ENCODE data around the gene KCNE3. TPM values are rescaled to one million over a fixed set of nuclear protein-coding genes. Genes with fewer than 3 reads are reported as not detected.

Gene KCNE3
- total and polyA plus RNA-seq, 9 of the 15 experiments (the other 6 are each of a cell fraction or from before 2014, with no cell fraction given) = 1.6 to 8.7 (median 6.2) TPM

DNA sequence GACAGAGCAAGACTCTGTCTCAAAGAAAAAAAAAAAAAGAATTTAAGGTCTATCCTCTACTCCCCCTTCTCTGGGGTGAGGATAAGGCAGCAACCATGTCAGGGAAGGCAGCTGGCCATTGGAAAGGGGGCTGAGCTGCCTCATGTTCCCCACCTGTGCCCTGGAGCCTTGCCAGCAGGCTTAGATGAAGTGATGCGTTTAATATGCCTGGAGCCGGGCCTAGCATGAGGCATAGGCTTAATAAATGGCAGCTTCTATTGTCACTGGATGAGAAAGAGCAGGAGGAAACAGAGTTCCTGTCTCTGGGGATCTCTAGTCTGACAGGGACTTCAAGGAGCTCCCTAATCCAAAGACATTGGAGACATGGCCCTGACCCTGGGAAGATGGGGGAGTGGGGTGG, 3.2 kb upstream of the KCNE3 start:
- ChIA-PET POLR2A (interaction anchor here (0.7 to 2.9 kb wide), 4 partner anchors 8 to 1086 kb away, joined by 4 to 8 read pairs (median 5); no protein-coding TSS in a partner anchor), CTCF (ENCODE audit: low intra/inter-chr PET ratio) (no interaction called here)
- Histone ChIP-seq H3K4me1 (replicated peaks in 1 of 2; ENCODE audit: control insufficient read depth in 2 of 2, insufficient read depth in 2 of 2, low read length in 2 of 2) (peaks cover 16 to 24% of the 10 kb centered on the region in 2 experiments), H3K36me3 (ENCODE audit: control insufficient read depth, insufficient read depth, low read length) (no peaks in the 10 kb centered on the region), H3K79me2 (ENCODE audit: control insufficient read depth, insufficient read depth, low read length) (no peaks in the 10 kb centered on the region), H3K4me2 (ENCODE audit: insufficient read depth, low read length) (no peak overlapping the region), H2AFZ (ENCODE audit: low read depth, low read length) (no peak overlapping the region), H3K4me3 (no peak overlapping the region), H3K27me3 (ENCODE audit: control insufficient read depth in 2 of 2, insufficient read depth in 2 of 2, low read length in 2 of 2) (no peaks in the 10 kb centered on the region; a peak in 1 of 5 replicates), H3K9ac (ENCODE audit: insufficient read depth in 1 of 2, low read depth in 2 of 2, low read length in 2 of 2) (no peak overlapping the region; a peak in 1 of 4 replicates), H3K9me3 (replicated peaks; ENCODE audit: control insufficient read depth, insufficient read depth, low read depth, low read length) (no peaks in the 10 kb centered on the region), H4K20me1 (replicated peaks; ENCODE audit: control insufficient read depth, insufficient read depth, low read length) (no peaks in the 10 kb centered on the region), H3K9me1 (ENCODE audit: control insufficient read depth, insufficient read depth, low read length) (no peaks in the 10 kb centered on the region), H3K27ac (ENCODE audit: extremely low read depth, low read depth, low read length) (no peak overlapping the region)
- WGBS (ENCODE audit: insufficient coverage, low coverage, missing lambda C conversion rate) = 38% methylated on average over 2 of the region's 2 CpGs
- DNase-seq (ENCODE audit: extremely low read depth in 1 of 4, low spot score in 3 of 4) (no peak), FAIRE-seq (no peak), ATAC-seq (no peak)
- TF ChIP-seq FOSL1 (tag; conservative IDR thresholded peaks at IDR 0.05) (no peak), MCM2 (IDR thresholded peaks at IDR 0.05; ENCODE audit: low read depth) (no peak), GABPA (tag; conservative IDR thresholded peaks at IDR 0.05; ENCODE audit: low read depth) (no peak), ZFP30 (CRISPR knock-in tag; IDR thresholded peaks at IDR 0.05; ENCODE audit: borderline replicate concordance) (no peak), SAFB2 (IDR thresholded peaks at IDR 0.05; ENCODE audit: borderline replicate concordance, low read depth, low read length, severe bottlenecking) (no peak), ASH1L (IDR thresholded peaks at IDR 0.05; ENCODE audit: borderline replicate concordance, low read depth, partially characterized antibody) (no peak)
- TF ChIP-seq, protein P1, sequence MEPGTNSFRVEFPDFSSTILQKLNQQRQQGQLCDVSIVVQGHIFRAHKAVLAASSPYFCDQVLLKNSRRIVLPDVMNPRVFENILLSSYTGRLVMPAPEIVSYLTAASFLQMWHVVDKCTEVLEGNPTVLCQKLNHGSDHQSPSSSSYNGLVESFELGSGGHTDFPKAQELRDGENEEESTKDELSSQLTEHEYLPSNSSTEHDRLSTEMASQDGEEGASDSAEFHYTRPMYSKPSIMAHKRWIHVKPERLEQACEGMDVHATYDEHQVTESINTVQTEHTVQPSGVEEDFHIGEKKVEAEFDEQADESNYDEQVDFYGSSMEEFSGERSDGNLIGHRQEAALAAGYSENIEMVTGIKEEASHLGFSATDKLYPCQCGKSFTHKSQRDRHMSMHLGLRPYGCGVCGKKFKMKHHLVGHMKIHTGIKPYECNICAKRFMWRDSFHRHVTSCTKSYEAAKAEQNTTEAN (CRISPR knock-in tag; IDR thresholded peaks at IDR 0.05) = no peak
- intact Hi-C loops (cut with micrococcal nuclease) (no loop called here), in situ Hi-C loops (cut with MboI) (no loop called here)
- BruUV-seq (replicated peaks) = no TSS peak
